H1 (cell line): ENCODE data around the gene DEPDC1. TPM values are rescaled to one million over a fixed set of nuclear protein-coding genes. Genes with fewer than 3 reads are reported as not detected.
A peak's percentile ranks its signal among the peaks of the same experiment; 100 is the strongest.

Experiments
- EP300 ChIP-seq, 2 experiments: IDR thresholded peaks; 1 replicate in 1 of 2; 2 replicates in 1 of 2; pipeline ENCODE4 v1.6.1; 2011 to 2012; ENCODE audit warnings: low read depth in 2 of 2, low read length in 2 of 2, mild to moderate bottlenecking in 2 of 2, borderline replicate concordance in 1 of 2, inconsistent platforms in 1 of 2, moderate library complexity in 1 of 2
- FOSL1 ChIP-seq: IDR thresholded peaks from 2 replicates; pipeline ENCODE4 v1.6.1; 2011; ENCODE audit warnings: mild to moderate bottlenecking, low read depth, low read length, moderate library complexity; ENCODE audit not compliant: insufficient read depth
- POLR2AphosphoS5 ChIP-seq: IDR thresholded peaks from 2 replicates; pipeline ENCODE4 v1.6.1; 2011; ENCODE audit warnings: low read depth, low read length
- YY1 ChIP-seq: IDR thresholded peaks from 2 replicates; pipeline ENCODE4 v1.6.1; 2011; ENCODE audit warnings: low read depth, mild to moderate bottlenecking, low read length
- polyA plus RNA-seq, 7 experiments: library from polyadenylated mRNA; depleted of rRNA in 3 of 7; stranded (reverse) in 5 of 7; unstranded in 2 of 7; fragments of >200 nt in 5 of 7; fragments of 200-250 nt in 2 of 7; gene quantifications; 1 replicate in 5 of 7; 2 replicates in 1 of 7; 4 replicates in 1 of 7; pipeline versions ENCODE4 v1.2.1 to v1.2.3, GENCODE V29; 2011 to 2013; ENCODE audit warnings: missing spikeins in 2 of 7, mixed read lengths in 2 of 7
- total RNA-seq: library from RNA; stranded (reverse); fragmentation: NEBNext Ultra II Directional; extraction: Animal tissue kit (Norgen Biotek cat#: 25700); gene quantifications from 2 replicates; pipeline ENCODE4 v1.2.1, GENCODE V29; 2021

Gene DEPDC1
- total and polyA plus RNA-seq, 2 of the 8 experiments (the other 6 are each of a cell fraction or from before 2014, with no cell fraction given): 5.5 to 46.5 TPM

DNA sequence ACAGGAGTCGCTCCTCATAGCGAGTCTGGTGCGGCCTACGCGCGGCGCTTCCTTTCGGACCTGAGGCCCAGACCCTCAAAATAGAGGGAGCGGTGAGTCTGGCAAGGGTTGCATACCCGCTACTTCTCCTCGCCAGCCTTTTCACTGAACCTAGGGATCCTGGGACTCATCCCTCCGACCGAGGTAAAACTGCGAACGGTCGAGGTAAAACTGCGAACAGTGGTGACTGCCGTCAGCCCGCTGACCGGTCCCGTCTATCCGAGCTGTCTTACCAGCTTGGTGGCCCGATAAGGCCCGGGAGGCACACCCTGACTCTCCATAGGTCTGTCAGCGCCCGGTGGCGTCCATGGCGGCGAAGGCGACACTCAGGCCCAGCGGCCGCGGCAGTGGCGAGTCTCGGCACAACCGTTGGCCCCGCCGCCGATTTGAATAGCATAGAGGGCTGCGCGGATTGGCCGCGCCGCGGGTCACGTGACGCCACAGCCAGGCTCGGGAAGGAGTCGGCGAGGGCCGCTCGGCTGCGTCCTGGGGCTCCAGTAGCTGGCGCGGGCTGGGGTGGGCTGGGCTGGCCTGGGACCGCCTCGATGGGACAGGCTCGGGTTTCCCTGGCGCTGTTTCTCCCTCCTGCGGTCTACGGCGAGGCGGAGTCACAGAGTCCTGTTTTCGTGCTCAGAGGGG lies at the start of gene DEPDC1 (continued):
- TF ChIP-seq YY1 (peak; percentile 70; the same call in 1 of the 2 replicates), POLR2AphosphoS5 (peak; percentile 81), EP300 (IDR thresholded peaks at IDR 0.05; ENCODE audit: borderline replicate concordance in 1 of 2, low read depth in 2 of 2, low read length in 2 of 2) (no peak), FOSL1 (no peak)
- TF ChIP-seq, all 59 proteins: peak for 21
